ENCODE results near the gene IQSEC3.

Gene IQSEC3

DNA sequence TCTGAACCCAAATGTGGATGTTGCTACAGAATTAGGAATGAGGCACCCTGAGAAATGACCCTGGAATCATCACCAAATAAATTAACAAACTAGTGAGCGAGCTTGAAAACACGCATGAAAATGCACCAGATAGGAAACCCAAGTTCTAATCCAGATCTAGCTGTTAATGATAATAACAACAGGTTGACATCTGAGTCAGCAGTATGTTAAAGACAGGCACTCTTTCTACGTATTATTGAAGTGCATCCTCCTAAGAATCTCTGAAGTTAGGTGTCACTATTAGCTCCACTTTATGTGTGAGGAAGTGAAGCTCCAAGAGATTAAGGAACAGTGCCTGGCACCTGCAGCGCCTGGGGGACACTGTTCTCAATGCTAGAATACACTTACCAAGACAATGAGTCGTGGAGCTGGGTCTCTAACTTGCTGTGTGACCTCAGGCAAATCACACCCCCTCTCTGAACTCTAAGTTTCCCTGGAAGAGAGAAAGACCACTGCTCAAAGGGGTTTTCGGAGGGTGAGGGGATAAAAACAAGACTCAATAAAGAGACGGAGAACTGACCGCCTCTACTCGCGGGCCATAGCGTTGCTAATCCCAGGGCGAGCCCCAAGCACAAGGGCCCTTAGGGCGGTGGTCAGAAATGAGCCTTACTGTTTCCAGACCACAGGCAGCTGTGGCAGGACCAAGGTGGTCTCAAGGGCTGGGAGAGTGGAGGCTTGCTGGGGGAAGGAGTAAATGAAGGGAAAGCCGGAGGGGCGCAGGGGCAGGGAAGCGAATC lies 145.3 kb downstream of the IQSEC3 start:
- Histone ChIP-seq H3K9ac (ENCODE audit: low read length) (peak overlapping the region; percentile 19; the same call in 1 of the 2 replicates), H2AFZ (ENCODE audit: low read depth, low read length) (no peak overlapping the region), H3K27me3 (ENCODE audit: low read depth, low read length) (peaks cover 22% of the 10 kb centered on the region), H3K9me3 (ENCODE audit: insufficient read depth, low read length) (no peaks in the 10 kb centered on the region), H3K4me1 (ENCODE audit: low read length) (peaks cover 25% of the 10 kb centered on the region), H4K20me1 (ENCODE audit: insufficient read depth, low read length) (no peaks in the 10 kb centered on the region), H3K4me3 (ENCODE audit: low read length) (peak overlapping the region; percentile 59), H3K4me2 (ENCODE audit: low read length) (peak overlapping the region; percentile 73), H3K27ac (ENCODE audit: low read length) (no peak overlapping the region), H3K36me3 (replicated peaks; ENCODE audit: low read depth, low read length) (no peaks in the 10 kb centered on the region), H3K79me2 (ENCODE audit: low read length) (no peaks in the 10 kb centered on the region)
- no peak for TF ChIP-seq EZH2phosphoT487 (IDR thresholded peaks at IDR 0.05; ENCODE audit: low read depth)
- TF ChIP-seq, protein P1, sequence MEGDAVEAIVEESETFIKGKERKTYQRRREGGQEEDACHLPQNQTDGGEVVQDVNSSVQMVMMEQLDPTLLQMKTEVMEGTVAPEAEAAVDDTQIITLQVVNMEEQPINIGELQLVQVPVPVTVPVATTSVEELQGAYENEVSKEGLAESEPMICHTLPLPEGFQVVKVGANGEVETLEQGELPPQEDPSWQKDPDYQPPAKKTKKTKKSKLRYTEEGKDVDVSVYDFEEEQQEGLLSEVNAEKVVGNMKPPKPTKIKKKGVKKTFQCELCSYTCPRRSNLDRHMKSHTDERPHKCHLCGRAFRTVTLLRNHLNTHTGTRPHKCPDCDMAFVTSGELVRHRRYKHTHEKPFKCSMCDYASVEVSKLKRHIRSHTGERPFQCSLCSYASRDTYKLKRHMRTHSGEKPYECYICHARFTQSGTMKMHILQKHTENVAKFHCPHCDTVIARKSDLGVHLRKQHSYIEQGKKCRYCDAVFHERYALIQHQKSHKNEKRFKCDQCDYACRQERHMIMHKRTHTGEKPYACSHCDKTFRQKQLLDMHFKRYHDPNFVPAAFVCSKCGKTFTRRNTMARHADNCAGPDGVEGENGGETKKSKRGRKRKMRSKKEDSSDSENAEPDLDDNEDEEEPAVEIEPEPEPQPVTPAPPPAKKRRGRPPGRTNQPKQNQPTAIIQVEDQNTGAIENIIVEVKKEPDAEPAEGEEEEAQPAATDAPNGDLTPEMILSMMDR (IDR thresholded peaks at IDR 0.05; ENCODE audit: low read depth, low read length): no peak

DNA sequence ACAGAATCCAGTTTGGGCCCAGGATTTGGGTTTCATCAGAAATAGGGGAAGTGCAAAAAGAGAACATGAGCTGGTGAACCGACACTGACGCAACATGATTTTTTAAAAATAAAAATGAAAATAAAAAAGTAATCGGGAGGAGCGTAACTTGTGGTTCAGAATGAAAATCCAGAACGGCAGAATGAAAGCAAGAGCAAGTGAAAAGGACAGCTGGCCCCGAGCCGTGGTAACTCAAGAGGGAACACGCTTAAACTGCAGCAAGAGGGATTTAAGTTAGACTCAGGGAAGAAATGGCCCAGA lies 145.8 kb downstream of the IQSEC3 start:
- H2AFZ ChIP-seq (ENCODE audit: low read depth, low read length): 0 out of 2 replicates have a peak overlapping the region, but pooled peaks have one; percentile 41
- H4K20me1 ChIP-seq (ENCODE audit: insufficient read depth, low read length): no peaks in the 10 kb centered on the region
- no peaks in the 10 kb centered on the region for H3K79me2 ChIP-seq (ENCODE audit: low read length)
- peaks cover 22% of the 10 kb centered on the region for H3K27me3 ChIP-seq (ENCODE audit: low read depth, low read length)
- TF ChIP-seq EZH2phosphoT487 (IDR thresholded peaks at IDR 0.05; ENCODE audit: low read depth): no peak
- TF ChIP-seq, protein P1 (IDR thresholded peaks at IDR 0.05; ENCODE audit: low read depth, low read length): no peak
- H3K9ac ChIP-seq (ENCODE audit: low read length): peak overlapping the region; percentile 19; the same call in 1 of the 2 replicates
- no peaks in the 10 kb centered on the region for H3K36me3 ChIP-seq (replicated peaks; ENCODE audit: low read depth, low read length)
- H3K27ac ChIP-seq (ENCODE audit: low read length): no peak overlapping the region
- H3K4me3 ChIP-seq (ENCODE audit: low read length): peak overlapping the region; percentile 59
- H3K9me3 ChIP-seq (ENCODE audit: insufficient read depth, low read length): no peaks in the 10 kb centered on the region
- peaks cover 25% of the 10 kb centered on the region for H3K4me1 ChIP-seq (ENCODE audit: low read length)
- H3K4me2 ChIP-seq (ENCODE audit: low read length): peak overlapping the region; percentile 73

DNA sequence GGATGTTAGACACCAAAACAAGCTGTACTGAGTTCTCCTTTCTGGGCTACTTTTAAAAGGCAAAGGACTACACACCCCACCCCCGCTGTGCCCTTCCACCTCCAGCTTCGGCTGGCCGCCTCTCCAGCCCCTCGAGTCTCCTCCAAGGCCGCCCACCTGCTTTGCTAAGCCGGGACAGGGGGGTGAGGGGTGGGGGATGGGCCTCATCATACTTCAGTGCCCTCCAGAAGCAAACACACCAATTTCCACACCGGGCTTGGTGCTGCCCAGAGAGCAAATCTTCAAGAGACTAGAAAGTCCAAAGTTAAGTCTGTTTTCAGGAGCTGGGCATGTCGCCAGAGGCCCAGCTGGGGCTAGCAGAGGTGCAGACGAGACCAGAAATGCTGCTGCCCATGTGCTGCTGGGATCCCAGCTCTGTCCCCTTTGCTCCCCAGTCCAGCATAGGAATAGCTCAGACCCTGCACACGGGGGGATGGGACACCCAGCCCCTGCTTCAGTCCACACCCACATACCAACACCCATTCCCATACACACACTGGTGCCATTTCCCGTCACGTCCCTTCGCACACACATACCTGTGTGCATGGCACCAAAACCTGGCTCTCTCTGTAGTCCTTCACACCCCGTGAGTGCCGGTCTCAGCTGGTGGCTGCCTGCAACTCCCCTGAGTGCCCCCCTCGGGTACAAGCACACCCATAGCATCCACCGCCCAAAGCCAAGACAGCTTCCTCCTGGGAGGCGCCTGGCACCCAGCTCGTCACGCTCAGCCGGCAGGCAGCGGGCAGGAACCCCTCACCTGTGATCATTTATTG lies 146.4 kb downstream of the IQSEC3 start:
- Histone ChIP-seq H4K20me1 (ENCODE audit: insufficient read depth, low read length) (no peaks in the 10 kb centered on the region), H3K27ac (ENCODE audit: low read length) (no peak overlapping the region), H3K27me3 (ENCODE audit: low read depth, low read length) (peaks cover 22% of the 10 kb centered on the region), H3K4me2 (ENCODE audit: low read length) (peak overlapping the region; percentile 73), H3K4me3 (ENCODE audit: low read length) (peak overlapping the region; percentile 59), H3K4me1 (ENCODE audit: low read length) (peaks cover 25% of the 10 kb centered on the region), H2AFZ (ENCODE audit: low read depth, low read length) (peak overlapping the region; percentile 41; the same call in 1 of the 2 replicates), H3K36me3 (replicated peaks; ENCODE audit: low read depth, low read length) (no peaks in the 10 kb centered on the region), H3K79me2 (ENCODE audit: low read length) (no peaks in the 10 kb centered on the region), H3K9ac (ENCODE audit: low read length) (peak overlapping the region; percentile 15; the same call in 1 of the 2 replicates), H3K9me3 (ENCODE audit: insufficient read depth, low read length) (no peaks in the 10 kb centered on the region)
- TF ChIP-seq EZH2phosphoT487 (IDR thresholded peaks at IDR 0.05; ENCODE audit: low read depth): no peak
- TF ChIP-seq, protein P1 (IDR thresholded peaks at IDR 0.05; ENCODE audit: low read depth, low read length): no peak

DNA sequence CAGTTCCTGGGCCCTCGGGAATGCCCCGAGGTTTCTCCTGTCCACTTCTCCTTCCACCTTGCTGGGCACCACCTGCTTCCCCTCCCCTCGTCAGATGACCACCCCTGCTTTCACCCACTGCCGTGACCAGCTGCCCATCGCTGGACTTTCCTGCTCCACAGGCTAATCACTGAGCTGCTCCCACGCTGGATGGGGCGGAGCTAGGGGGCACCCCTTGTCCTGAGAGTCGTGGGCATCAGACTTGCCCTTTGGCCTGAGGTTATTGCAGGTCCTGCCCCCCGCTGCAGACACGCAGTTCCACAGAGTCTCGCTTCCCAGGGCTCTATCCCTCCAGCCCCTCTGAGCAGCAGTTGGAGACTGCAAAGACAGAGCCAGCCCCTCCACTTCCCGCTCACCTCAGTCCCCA lies 147.0 kb downstream of the IQSEC3 start:
- H3K9me3 ChIP-seq (ENCODE audit: insufficient read depth, low read length): no peaks in the 10 kb centered on the region
- H3K4me2 ChIP-seq (ENCODE audit: low read length): peak overlapping the region; percentile 73
- TF ChIP-seq EZH2phosphoT487 (IDR thresholded peaks at IDR 0.05; ENCODE audit: low read depth): no peak
- TF ChIP-seq, protein P1 (IDR thresholded peaks at IDR 0.05; ENCODE audit: low read depth, low read length): no peak
- H3K27me3 ChIP-seq (ENCODE audit: low read depth, low read length): peaks cover 22% of the 10 kb centered on the region
- H3K36me3 ChIP-seq (replicated peaks; ENCODE audit: low read depth, low read length): no peaks in the 10 kb centered on the region
- H4K20me1 ChIP-seq (ENCODE audit: insufficient read depth, low read length): no peaks in the 10 kb centered on the region
- peaks cover 25% of the 10 kb centered on the region for H3K4me1 ChIP-seq (ENCODE audit: low read length)
- H3K27ac ChIP-seq (ENCODE audit: low read length): no peak overlapping the region
- H3K4me3 ChIP-seq (ENCODE audit: low read length): peak overlapping the region; percentile 59
- no peaks in the 10 kb centered on the region for H3K79me2 ChIP-seq (ENCODE audit: low read length)
- H3K9ac ChIP-seq (ENCODE audit: low read length): no peak overlapping the region
- H2AFZ ChIP-seq (ENCODE audit: low read depth, low read length): 0 out of 2 replicates have a peak overlapping the region, but pooled peaks have one; percentile 41

Data from OCI-LY3 (cell line).